ENCODE data around the gene TTF2. TPM values are rescaled to one million over a fixed set of nuclear protein-coding genes. Genes with fewer than 3 reads are reported as not detected.

The TTF2 gene
- total and polyA plus RNA-seq, 2 donors from 2014 or later, result 4.1 to 19.0 TPM

- DNase-seq, result no peak
- H3K9ac ChIP-seq (ENCODE audit: low read length in 3 of 3), result no peak overlapping the region
- no peaks in the 10 kb centered on the region for H3K9me3 ChIP-seq (ENCODE audit: control insufficient read depth in 2 of 3, insufficient read depth in 1 of 3, low read length in 3 of 3)
- no peak overlapping the region for H3K27ac ChIP-seq (ENCODE audit: low read depth in 2 of 2, low read length in 2 of 2)
- no peak overlapping the region for H3K4me3 ChIP-seq (ENCODE audit: low read length in 3 of 3)
- no peaks in the 10 kb centered on the region for H3K27me3 ChIP-seq (ENCODE audit: control insufficient read depth, insufficient read depth, low read length)
- no peak for TF ChIP-seq CTCF (IDR thresholded peaks at IDR 0.05; ENCODE audit: borderline replicate concordance, extremely low read depth, insufficient read depth)
- no peaks in the 10 kb centered on the region for H3K4me1 ChIP-seq (ENCODE audit: control insufficient read depth in 2 of 3, insufficient read depth in 2 of 3, low read depth in 1 of 3, low read length in 3 of 3)
- intact Hi-C loops (cut with DNase I), result no loop called here
- FAIRE-seq, result no peak
- no peaks in the 10 kb centered on the region for H3K36me3 ChIP-seq (ENCODE audit: control insufficient read depth in 2 of 3, insufficient read depth in 3 of 3, low read length in 3 of 3)
Measured at GRCh38 chr1:117020526-117021156, 39.5 kb upstream of the TTF2 start.

GRCh38 chr1:117022114-117022513, 38.0 kb upstream of the TTF2 start:
- intact Hi-C loops (cut with DNase I), result no loop called here
- no peak overlapping the region for H3K27ac ChIP-seq (ENCODE audit: low read depth in 2 of 2, low read length in 2 of 2)
- no peak for TF ChIP-seq CTCF (IDR thresholded peaks at IDR 0.05; ENCODE audit: borderline replicate concordance, extremely low read depth, insufficient read depth)
- H3K9ac ChIP-seq (ENCODE audit: low read length in 3 of 3), result no peak overlapping the region
- FAIRE-seq, result no peak
- H3K4me1 ChIP-seq (ENCODE audit: control insufficient read depth in 2 of 3, insufficient read depth in 2 of 3, low read depth in 1 of 3, low read length in 3 of 3), result no peaks in the 10 kb centered on the region
- H3K9me3 ChIP-seq (ENCODE audit: control insufficient read depth in 2 of 3, insufficient read depth in 1 of 3, low read length in 3 of 3), result no peaks in the 10 kb centered on the region
- H3K27me3 ChIP-seq (ENCODE audit: control insufficient read depth, insufficient read depth, low read length), result no peaks in the 10 kb centered on the region
- no peak for DNase-seq
- no peak overlapping the region for H3K4me3 ChIP-seq (ENCODE audit: low read length in 3 of 3)
- H3K36me3 ChIP-seq (ENCODE audit: control insufficient read depth in 2 of 3, insufficient read depth in 3 of 3, low read length in 3 of 3), result no peaks in the 10 kb centered on the region

GRCh38 chr1:117025568-117025967, 34.6 kb upstream of the TTF2 start:
- Histone ChIP-seq H3K9me3 (ENCODE audit: control insufficient read depth in 2 of 3, insufficient read depth in 1 of 3, low read length in 3 of 3) (no peaks in the 10 kb centered on the region), H3K4me3 (ENCODE audit: low read length in 3 of 3) (no peak overlapping the region), H3K27ac (ENCODE audit: low read depth in 2 of 2, low read length in 2 of 2) (no peak overlapping the region), H3K27me3 (ENCODE audit: control insufficient read depth, insufficient read depth, low read length) (no peaks in the 10 kb centered on the region), H3K36me3 (ENCODE audit: control insufficient read depth in 2 of 3, insufficient read depth in 3 of 3, low read length in 3 of 3) (no peaks in the 10 kb centered on the region), H3K9ac (ENCODE audit: low read length in 3 of 3) (no peak overlapping the region), H3K4me1 (ENCODE audit: control insufficient read depth in 2 of 3, insufficient read depth in 2 of 3, low read depth in 1 of 3, low read length in 3 of 3) (no peaks in the 10 kb centered on the region)
- DNase-seq (no peak), FAIRE-seq (no peak)
- intact Hi-C loops (cut with DNase I), result no loop called here
- no peak for TF ChIP-seq CTCF (IDR thresholded peaks at IDR 0.05; ENCODE audit: borderline replicate concordance, extremely low read depth, insufficient read depth)

GRCh38 chr1:117026361-117026760, 33.8 kb upstream of the TTF2 start:
- H3K27me3 ChIP-seq (ENCODE audit: control insufficient read depth, insufficient read depth, low read length), result no peaks in the 10 kb centered on the region
- no peaks in the 10 kb centered on the region for H3K4me1 ChIP-seq (ENCODE audit: control insufficient read depth in 2 of 3, insufficient read depth in 2 of 3, low read depth in 1 of 3, low read length in 3 of 3)
- intact Hi-C loops (cut with DNase I), result no loop called here
- H3K27ac ChIP-seq (ENCODE audit: low read depth in 2 of 2, low read length in 2 of 2), result no peak overlapping the region
- no peaks in the 10 kb centered on the region for H3K9me3 ChIP-seq (ENCODE audit: control insufficient read depth in 2 of 3, insufficient read depth in 1 of 3, low read length in 3 of 3)
- H3K36me3 ChIP-seq (ENCODE audit: control insufficient read depth in 2 of 3, insufficient read depth in 3 of 3, low read length in 3 of 3), result no peaks in the 10 kb centered on the region
- no peak overlapping the region for H3K4me3 ChIP-seq (ENCODE audit: low read length in 3 of 3)
- no peak for FAIRE-seq
- TF ChIP-seq CTCF (IDR thresholded peaks at IDR 0.05; ENCODE audit: borderline replicate concordance, extremely low read depth, insufficient read depth), result no peak
- DNase-seq, result no peak
- H3K9ac ChIP-seq (ENCODE audit: low read length in 3 of 3), result no peak overlapping the region
